Activated CD8-positive, alpha-beta memory T cell treated with anti-CD3 and anti-CD28 coated beads, Interleukin-2, amount 50 U/mL, for 1 hour (primary cell): ENCODE results near the gene PPP1R3C.

Experiments used
- DNase-seq: peaks from one replicate; pipeline ENCODE4 v3.0.0-alpha.2; 2020; ENCODE audit errors: extremely low read depth

PPP1R3C gene

DNA sequence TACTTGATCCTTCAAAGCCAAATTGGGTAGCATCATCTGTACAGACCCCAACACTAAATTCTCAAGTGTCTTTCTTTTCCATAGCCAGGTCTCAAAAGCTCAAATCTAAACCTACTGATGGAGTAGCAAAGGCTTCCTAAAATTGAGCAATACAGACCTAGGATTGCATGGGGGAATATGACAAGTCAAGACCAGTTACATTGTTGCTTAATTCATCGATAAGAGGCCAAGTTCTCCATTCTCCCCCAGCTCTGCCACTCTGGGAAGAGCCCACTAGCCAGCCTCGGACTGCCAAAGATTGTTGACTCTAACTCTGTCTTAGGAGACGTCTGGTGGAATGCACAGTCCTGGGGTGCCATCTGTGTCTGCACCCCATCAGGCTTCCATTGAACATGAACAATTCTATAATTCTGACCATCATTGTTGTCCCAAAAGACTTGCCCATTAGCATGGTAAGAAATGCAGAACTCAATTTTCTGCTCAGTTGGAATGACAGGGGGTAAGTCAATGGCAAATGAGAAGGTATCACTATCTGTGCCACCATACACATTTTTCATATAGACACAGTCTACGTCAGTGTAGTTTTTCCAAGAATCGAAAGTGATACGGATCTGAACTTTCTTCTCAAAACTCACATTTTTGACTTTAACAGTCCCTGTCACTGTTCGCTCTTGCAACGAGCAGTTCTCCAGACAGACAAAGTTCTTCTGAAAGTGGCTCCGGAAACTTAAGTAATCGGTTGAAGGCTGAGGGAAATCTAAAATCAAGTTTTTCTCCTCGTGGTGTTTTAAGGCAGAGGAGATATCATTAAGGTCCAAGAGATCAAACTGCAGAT lies 2.9 kb downstream of the PPP1R3C start:
- DNase-seq: no peak

DNA sequence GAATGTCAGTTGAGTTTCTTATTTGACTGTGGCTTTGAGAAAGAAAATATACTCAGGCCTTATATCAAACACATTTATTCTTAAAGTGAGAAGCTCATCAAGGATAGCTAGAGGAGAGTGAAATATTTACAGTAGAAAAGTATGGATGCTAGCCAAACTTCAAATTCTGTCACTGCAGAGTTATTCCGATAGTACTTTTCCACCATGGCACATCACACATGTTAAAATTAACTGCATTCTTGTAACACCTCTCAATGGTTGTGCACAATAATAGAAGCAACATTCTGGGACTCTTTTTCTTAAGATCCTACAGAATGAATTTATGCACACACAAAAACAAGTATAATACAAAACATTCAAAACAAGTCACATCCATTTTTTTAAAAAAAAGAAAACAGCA lies 4.5 kb downstream of the PPP1R3C start:
- no peak for DNase-seq

DNA sequence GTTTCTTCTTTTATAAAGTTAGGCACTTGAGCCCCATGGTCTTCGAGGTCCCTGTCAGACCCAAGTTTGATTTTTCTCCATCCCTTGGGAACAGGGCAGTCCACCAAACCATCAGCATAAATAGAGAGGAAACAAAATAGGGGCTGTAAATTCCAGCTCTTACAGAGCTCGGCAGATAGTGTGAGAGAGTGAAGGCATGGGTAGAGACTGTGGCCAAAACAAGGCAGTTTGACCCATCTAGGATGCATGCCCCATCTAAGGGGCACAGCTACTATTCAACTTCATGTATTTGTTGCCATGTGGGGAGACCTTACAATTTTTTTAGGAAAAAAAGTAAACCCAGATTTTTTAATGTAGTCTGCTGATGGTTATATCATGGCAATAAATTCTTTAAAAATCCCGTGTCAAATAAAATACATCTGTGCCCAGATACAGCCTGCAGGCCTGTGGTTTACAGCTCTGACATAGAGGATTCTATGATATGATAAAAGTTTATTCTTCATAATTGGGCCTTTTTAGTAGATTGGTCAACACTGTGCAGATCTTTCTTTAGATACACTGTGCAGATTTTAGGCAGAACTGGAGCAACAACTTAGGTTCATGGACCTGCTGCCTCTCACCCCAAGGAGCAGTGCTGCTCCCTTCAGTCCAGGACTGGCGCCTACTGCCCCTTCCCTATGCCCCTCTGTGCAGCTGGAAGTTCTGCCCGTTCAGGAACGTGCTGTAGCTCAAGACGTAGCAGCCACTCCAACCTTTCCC lies 5.3 kb downstream of the PPP1R3C start:
- no peak for DNase-seq

DNA sequence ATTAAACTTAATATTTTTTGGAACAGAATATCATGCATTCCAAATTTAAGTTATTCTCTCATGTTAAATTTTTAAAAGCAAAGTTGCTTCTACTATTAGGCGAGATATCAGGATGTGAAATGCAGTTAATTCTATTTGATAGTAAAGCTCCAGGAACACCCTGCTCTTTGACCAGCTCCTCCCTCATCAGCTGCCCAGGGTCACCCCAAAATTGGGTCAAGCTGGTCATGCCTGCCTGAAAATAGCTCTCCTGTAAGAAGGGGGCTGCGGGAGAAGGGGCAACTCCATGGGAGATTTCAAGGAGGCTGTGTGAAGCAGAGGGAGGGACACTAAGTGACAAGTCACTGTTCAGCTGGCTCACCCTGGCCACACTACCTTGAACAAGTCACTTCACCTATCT lies 5.9 kb downstream of the PPP1R3C start:
- DNase-seq: no peak

DNA sequence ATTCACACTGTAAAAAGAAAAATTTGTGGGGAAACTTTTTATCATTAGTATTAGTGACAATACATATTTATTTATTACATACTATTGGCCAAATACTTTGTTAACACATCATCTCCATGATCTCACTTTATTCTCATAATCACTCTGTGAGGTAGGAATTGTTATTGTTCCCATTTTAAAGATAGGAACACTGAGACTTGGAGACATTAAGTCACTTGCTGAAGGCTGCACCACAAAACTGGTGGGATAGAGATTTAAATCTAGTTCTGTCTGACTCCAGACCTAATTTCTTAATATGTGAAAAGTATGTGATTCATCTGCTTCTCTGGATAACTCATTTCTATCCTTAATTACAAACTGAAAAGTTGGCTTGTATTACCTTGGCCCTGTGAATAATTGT lies 8.2 kb downstream of the PPP1R3C start:
- DNase-seq: no peak

DNA sequence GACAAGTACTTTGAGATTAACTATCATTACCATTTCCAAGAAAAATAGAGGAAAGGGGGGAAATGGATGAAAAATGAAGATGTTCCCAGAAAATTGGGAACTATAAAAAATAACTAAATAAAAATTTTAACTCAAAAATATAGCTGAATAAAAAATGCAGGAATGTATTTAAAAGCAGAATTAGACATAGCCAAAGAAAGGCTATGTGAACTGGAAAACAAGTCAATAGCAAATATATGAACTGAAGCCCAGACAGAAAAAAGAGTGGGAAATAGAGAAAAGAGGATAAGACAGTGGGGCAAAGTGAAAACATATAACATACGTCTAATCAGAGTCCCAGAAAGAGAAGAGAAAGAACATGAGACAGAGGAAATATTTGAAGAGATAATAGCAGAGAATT lies 10.3 kb downstream of the PPP1R3C start:
- no peak for DNase-seq

DNA sequence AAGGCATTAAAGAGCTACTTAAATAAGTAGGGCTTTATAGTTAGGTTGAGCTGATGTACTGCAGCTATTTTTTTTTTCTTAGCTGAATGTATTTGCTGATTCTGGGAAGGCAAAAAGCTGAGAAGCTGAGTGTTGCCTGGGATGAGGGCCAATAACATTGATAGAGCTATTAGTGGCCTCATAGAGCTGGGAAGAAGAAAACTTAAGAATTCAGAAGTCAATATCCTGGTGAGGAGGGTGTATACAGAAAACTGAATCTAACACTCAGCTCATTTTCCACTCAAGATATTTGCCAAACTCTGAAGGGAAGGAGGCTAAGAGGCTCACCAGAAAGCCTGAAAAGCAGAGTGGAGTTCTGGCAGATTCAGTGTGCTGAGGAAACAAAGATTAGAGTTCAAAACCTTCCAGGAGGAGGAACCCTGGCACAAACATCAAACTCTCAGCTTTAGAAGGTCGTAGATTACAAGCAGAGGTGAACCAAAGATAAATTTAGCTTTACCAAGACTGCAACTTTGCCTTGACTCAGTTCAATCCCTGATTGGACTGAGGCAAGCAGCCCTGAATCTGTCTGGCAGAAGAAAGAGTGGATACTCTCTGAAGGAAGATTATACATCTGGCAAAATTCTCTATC lies 11.3 kb downstream of the PPP1R3C start:
- DNase-seq: no peak

DNA sequence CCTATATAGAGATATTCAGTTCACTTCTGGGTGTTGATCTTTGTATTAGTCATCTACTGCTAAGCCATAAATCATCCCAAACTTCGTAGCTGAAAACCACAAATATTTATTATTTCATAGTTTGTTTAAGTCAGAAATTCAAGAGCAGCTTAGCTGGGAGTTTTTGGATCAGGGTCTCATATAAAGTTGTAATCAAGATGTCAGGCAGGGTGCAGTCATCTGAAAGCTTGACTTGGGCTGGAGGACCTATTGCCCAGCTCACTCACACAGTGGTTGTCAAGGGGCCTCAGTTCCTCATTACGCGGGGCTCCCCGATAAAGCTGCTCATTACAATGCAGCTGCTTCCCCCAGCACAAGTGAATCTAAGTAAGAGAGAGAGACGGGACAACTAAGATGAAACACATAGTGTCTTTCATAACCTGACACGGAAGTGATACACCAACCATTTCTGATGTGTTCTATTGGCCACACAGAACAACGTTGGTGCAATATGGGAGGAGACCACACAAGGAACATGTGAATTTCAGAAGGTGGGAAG lies 15.7 kb downstream of the PPP1R3C start:
- no peak for DNase-seq

DNA sequence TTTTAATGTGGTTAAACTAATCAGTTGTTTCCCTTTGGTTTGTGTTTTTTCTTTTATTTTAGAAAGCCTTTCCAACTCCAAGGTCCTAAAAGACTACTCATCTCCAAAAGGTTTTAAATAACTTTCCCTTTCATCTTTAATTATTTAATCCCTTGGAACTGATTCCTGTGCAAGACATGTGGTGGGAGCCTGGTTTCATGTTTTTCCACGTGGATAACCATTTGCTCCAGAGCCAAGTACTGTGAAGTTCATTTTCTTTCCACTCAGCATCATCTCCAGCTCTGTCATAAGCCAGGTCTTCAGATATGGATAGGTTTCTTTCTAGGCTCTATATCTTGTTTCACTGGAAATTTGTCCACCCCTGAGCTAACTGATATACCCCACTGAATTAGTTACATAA lies 16.7 kb downstream of the PPP1R3C start:
- no peak for DNase-seq

DNA sequence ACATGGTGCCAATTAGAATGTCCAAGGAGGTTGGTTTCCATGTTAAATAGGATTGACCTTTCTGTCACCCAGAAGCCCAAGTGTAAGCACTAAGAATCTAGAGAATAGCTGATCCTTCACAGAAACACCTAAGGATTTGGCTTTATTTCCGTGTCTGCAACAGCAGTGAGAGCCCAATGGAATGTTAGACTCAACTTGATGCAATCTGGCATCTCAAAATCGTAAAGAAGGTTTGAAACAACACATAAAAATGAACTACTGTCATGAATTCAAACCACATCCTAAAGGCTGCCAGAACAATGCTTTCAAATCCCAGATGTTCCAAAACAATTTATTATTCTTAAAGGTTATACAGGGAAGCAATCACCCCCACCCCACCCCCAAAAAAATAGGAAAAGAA lies 18.6 kb downstream of the PPP1R3C start:
- DNase-seq: no peak

DNA sequence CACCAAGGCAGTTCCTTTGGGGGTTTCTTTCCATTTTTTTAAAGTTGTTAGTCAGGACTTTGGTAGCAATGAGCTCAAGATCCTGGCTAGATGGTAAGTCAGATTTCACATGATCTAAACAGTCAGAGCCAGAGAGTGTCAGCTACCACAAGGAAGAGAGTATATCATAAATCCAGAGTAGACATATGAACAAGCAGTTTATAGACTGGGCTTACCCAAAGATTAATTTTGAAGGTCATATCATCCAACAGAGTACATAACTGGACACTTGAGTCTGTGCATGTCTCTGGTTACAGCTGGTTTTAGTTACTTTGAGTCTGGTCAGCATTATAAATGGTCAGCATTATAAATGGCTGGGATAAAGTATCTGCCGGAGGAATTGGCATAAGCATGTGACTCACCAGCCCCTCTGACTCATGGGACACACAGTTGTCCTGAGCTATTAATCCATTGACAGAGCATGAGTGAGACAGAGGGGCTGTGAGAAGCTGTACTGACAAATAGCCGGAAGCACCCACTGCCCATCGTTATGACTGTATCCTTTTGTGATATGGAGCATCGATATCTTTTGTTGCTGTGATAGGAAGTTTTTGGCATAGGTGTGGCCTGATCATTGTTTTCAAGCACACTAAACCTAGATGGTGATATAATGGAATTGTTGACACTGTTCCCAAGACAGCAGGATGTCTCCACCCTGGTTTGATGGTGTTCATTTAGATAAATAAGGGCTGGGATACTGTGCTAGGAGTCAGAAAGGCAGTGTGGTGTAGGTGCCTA lies 19.3 kb downstream of the PPP1R3C start:
- DNase-seq: no peak

DNA sequence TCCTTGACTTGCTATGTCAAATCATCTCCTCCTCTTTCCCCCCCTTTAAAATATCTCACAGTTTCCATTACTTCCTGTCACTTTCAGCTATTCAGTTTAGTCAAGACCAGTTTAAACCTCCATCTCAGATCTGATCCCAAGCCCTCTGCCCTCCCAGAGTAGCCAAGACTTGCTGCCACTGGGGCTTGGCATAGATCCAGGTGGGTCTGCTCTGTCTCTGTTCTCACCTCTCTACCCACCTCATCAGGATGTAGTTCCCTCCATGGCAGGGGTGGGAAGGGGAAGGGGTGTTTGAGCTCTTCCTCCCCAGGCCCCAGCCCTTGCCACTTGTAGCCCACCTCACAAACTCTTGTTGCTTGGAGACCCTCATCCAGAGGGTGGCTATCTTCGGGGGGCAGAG lies 22.0 kb downstream of the PPP1R3C start:
- DNase-seq: no peak

DNA sequence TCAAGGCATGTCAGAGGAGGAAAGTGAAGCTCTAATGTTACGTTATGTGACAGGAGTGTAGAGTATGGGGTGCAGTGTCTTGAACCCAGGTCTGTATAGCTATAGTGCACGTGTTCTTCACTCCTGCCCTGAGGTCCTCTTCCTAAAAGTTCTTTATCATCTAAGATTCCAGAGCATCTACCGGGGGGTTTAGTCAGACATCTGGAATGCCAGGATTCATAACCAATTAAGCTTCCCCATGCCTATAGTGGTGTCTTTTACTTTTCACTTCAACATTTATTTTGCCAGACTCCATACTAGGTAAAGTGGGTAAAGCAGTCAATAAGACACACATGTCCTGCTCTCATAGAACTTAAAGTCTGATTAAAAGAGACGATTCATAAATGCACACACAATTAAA lies 22.4 kb downstream of the PPP1R3C start:
- DNase-seq: no peak

DNA sequence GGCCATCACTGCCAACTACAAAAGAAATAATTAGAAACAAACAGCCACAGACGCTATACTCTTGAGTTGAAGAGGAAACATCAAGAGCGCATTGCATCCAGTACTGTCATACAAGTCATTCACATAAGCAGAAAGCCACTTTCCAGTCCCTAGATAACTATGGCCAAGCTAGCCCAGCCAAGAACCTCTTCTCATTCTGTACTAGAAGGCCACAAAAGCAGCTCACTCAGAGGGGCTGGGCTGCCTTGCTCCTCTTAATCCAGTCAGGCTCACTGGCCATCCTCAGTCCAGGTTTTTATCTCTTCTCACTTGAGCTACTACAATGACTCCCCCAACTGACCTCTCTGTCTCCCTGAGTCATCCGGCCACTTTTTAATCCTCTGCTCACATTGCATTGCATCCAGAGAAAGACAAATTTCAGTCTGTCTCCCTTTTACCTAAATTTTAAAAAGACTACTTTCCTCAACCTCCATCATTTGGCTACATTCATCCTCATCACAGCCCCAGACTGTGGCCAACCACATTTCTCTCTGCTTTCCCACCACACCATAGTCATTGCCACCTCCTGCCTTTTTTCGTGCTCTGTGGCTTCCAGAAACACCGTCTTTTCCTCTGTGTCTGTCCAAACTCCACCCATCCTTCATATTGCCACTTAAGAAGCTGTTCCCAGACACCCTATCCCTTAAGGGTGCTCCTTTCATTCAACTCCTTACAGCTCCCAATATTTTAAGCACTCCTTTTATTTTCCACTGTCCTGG lies 25.0 kb downstream of the PPP1R3C start:
- DNase-seq: no peak

DNA sequence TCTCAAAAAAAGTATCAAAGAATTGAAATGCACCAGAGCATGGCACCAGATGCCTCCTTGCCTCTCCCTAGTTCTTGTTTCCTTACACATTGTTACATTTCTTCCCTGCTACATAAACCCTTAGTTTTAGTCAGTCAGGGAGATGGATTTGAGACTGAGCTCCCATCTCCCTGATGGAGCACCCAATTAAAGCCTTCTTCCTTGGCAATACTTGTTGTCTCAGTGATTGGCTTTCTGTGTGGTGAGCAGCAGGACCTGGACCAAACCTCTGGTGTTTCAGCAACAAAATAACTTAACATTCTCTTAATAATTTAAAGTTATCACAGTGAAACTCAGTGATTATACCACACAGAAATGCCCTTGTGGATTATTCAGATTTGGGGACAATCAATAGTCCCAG lies 26.9 kb downstream of the PPP1R3C start:
- no peak for DNase-seq

DNA sequence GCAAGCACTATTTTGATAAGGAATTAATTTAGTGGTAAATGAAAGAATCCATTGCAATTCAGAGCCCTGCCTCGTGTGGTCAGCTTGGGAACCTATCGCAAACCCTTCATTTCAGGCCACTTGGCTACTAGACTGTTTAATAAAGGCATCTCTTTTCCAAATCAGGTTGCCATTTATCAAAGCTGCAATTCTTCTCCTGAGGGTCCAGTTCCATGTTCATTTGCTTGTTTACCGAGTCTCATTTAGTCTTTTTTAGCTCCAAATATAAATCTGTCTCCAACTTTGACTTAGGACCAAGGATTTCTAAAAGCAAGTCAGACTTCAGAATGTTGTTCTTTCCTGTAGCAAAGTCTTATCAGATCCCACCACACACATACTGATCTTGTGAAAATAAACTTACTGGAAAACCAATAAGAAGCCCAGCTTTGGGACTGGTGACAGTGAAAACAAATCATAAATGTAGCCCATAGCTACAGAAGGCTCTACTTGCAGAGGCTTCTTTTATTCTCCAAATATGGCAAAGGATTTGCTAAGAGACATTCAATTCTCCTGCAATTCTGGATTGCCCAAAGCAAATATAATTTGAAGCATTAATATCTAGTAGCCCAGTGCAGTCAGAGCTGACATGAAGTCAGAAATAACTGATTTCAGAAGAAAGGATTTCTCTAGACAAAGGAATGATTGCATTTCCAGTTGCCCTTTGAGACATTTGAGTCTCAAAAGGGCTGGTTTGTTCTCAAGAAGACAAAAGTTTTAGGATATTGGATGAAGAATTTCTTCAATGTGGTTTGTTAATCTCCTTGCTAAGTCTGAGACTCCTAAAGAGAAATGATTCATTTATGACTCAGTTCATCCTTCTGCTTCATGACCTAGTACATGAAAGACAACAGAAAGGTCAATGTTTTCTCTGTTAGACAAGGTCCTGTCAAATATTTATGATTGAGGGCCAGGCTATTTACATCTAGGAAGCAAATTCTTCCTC lies 28.0 kb downstream of the PPP1R3C start:
- DNase-seq: no peak

DNA sequence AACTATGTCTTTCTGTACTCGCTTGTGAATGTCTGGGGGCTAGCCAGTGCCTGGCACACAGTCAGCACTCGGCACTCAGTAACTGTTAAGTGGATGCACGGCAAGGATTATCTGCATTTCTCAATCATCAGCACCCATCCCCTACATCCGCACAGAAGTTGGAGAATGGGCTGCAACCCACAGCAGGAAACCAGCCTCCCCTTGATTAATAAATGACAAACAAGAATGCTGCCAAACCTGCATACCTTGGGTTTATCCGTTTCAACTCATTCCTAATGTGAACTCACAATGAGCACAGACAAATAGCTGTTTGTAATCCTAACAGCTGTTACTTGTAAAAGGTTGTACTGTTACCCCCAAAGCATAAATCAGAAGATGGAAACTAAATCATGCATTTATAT lies 28.9 kb downstream of the PPP1R3C start:
- no peak for DNase-seq

DNA sequence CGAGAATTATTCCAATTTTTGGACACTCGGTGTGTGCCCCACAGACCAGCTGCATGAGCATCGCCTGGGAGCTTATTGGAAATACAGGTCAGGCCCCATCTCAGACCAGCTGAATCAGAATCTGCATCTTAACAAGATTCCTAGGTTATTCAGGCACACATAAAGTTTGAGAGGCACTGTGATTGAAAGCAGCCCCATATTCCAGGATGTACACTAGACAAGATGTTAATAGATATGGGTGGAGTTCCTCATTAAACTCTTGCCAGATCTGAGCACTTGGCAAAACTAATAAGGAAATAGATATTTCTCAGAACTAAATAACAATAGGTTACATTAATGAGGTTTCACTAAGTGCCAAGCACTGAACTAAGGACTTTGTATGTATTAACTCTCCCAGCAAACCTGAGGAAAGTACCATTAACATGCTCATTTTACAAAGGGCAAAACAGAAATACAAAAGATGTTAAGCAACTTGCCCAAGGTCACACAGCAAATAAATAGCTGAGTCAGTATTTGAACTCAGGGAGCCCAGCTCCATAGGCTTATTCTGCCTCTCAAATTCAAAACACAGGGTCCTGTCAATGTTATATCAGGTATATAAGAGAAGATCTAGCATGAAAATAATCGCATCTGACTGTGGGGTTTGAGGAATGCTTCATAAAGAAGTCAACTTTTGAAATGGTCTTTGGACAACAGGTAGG lies 29.9 kb downstream of the PPP1R3C start:
- no peak for DNase-seq

DNA sequence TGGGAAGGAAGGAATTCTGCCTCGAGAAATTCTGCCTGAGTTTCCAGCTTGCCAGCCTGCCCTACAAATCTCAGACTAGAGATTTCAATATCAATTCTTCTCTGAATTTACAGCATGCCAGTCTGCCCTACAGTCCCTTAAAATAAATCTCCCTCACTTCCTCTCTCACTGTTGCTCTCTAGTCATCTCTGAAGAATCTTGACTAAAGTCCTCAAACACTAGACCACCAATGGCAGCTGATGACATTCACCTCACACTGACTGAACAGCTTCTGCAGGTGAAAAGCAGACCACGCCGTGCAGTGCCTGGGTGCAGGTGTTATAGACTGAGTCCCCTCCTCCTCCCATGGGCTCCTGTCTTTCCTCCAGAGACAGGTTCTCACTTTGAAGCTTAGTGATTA lies 30.4 kb downstream of the PPP1R3C start:
- DNase-seq: no peak
